Measurements from ENCODE around the gene PRKG1.

Gene PRKG1

DNA sequence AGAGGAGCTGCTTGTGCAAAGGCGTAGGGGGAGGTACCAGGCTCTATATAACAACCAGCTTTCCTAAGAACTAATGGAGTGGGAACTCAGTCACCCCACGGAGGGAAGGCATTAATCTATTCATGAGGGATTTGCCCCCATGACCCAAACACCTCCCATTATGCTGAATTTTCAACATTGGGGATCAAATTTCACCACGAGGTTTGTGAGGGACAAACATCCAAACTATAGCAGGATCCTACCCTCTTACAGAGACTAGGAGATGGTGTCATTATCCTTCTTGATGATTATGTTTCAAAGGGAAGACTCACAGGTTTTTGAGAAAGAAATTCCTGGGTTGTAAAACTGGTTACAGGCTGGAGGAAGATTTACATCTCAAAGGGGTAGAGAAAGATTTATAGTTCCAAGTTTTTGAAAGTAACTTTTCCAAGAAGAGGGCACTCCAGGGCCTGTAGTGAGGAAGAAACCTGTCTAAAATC, 944.8 kb downstream of the PRKG1 start:
- Histone ChIP-seq H3K9me2 (replicated peaks; ENCODE audit: insufficient read depth, low read length) (no peaks in the 10 kb centered on the region), H3K4me2 (ENCODE audit: low read depth, low read length, poor library complexity, severe bottlenecking) (no peak overlapping the region), H3F3A (ENCODE audit: insufficient read depth) (no peaks in the 10 kb centered on the region), H3K4me3 (ENCODE audit: insufficient read depth, low read length, poor library complexity, severe bottlenecking) (no peak overlapping the region), H3K36me3 (ENCODE audit: low read length) (no peaks in the 10 kb centered on the region), H3K79me2 (ENCODE audit: insufficient read depth, low read length) (no peaks in the 10 kb centered on the region), H4K20me1 (ENCODE audit: low read depth, low read length) (no peaks in the 10 kb centered on the region), H3K9ac (ENCODE audit: low read length) (no peak overlapping the region), H3K27ac (ENCODE audit: low read depth, low read length) (no peak overlapping the region), H3K27me3 (ENCODE audit: low read length) (no peaks in the 10 kb centered on the region), H3K9me3 (ENCODE audit: insufficient read depth, low read length) (no peaks in the 10 kb centered on the region), H2AFZ (ENCODE audit: low read depth, low read length, severe bottlenecking) (no peak overlapping the region)
- no peak for TF ChIP-seq EZH2phosphoT487 (conservative IDR thresholded peaks at IDR 0.05; ENCODE audit: low read length)
- TF ChIP-seq, protein P1, sequence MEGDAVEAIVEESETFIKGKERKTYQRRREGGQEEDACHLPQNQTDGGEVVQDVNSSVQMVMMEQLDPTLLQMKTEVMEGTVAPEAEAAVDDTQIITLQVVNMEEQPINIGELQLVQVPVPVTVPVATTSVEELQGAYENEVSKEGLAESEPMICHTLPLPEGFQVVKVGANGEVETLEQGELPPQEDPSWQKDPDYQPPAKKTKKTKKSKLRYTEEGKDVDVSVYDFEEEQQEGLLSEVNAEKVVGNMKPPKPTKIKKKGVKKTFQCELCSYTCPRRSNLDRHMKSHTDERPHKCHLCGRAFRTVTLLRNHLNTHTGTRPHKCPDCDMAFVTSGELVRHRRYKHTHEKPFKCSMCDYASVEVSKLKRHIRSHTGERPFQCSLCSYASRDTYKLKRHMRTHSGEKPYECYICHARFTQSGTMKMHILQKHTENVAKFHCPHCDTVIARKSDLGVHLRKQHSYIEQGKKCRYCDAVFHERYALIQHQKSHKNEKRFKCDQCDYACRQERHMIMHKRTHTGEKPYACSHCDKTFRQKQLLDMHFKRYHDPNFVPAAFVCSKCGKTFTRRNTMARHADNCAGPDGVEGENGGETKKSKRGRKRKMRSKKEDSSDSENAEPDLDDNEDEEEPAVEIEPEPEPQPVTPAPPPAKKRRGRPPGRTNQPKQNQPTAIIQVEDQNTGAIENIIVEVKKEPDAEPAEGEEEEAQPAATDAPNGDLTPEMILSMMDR (IDR thresholded peaks at IDR 0.05; ENCODE audit: insufficient read depth, low read length, poor library complexity, severe bottlenecking) = no peak

DNA sequence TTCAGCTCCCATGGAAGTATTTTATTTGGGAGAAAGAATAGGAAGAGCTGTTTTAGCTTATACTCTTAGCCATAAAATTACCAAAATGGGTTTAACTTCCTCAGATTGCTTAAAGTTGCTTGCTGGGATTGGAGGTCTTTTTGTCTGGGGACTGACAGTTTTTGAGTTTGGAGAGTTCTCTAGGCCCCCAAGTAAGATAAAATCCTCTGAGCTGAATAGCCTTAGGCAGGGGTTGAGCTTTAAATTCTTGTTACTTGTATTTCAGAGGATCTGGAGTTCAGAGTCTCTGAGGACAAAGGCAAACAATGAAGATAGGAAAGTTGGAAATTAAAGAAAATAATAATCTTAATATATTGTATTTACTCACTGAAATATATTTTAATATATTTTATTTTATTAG, 945.4 kb downstream of the PRKG1 start:
- Histone ChIP-seq H3K4me2 (ENCODE audit: low read depth, low read length, poor library complexity, severe bottlenecking) (no peak overlapping the region), H3K9me3 (ENCODE audit: insufficient read depth, low read length) (no peaks in the 10 kb centered on the region), H3F3A (ENCODE audit: insufficient read depth) (no peaks in the 10 kb centered on the region), H3K27ac (ENCODE audit: low read depth, low read length) (no peak overlapping the region), H3K9me2 (replicated peaks; ENCODE audit: insufficient read depth, low read length) (no peaks in the 10 kb centered on the region), H3K4me3 (ENCODE audit: insufficient read depth, low read length, poor library complexity, severe bottlenecking) (no peak overlapping the region), H3K9ac (ENCODE audit: low read length) (no peak overlapping the region), H3K79me2 (ENCODE audit: insufficient read depth, low read length) (no peaks in the 10 kb centered on the region), H2AFZ (ENCODE audit: low read depth, low read length, severe bottlenecking) (no peak overlapping the region), H3K36me3 (ENCODE audit: low read length) (no peaks in the 10 kb centered on the region), H3K27me3 (ENCODE audit: low read length) (no peaks in the 10 kb centered on the region), H4K20me1 (ENCODE audit: low read depth, low read length) (no peaks in the 10 kb centered on the region)
- no peak for TF ChIP-seq EZH2phosphoT487 (conservative IDR thresholded peaks at IDR 0.05; ENCODE audit: low read length)
- TF ChIP-seq, protein P1 (IDR thresholded peaks at IDR 0.05; ENCODE audit: insufficient read depth, low read length, poor library complexity, severe bottlenecking) = no peak

DNA sequence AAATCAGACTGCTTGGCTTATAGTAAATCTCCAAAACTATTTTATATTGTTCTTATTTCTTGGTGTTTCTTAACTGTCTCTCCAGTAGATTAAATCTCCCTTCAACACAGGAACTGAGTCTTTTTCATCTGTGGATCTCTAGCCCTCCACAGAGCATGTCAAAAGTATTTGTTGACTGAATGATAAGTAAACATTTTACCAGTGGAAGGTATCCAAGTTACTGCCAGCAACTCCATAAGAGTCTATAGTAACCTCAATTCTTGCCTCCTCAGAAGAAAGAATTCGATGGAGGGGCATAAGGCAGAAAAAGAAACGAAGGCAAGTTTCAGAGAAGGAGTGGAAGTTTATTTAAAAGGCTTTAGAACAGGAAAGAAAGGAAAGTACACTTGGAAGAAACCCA, 945.9 kb downstream of the PRKG1 start:
- Histone ChIP-seq H3K79me2 (ENCODE audit: insufficient read depth, low read length) (no peaks in the 10 kb centered on the region), H3K36me3 (ENCODE audit: low read length) (no peaks in the 10 kb centered on the region), H3K27me3 (ENCODE audit: low read length) (no peaks in the 10 kb centered on the region), H3K4me2 (ENCODE audit: low read depth, low read length, poor library complexity, severe bottlenecking) (no peak overlapping the region), H3F3A (ENCODE audit: insufficient read depth) (no peaks in the 10 kb centered on the region), H4K20me1 (ENCODE audit: low read depth, low read length) (no peaks in the 10 kb centered on the region), H3K27ac (ENCODE audit: low read depth, low read length) (no peak overlapping the region), H3K9me2 (replicated peaks; ENCODE audit: insufficient read depth, low read length) (no peaks in the 10 kb centered on the region), H3K9ac (ENCODE audit: low read length) (no peak overlapping the region), H2AFZ (ENCODE audit: low read depth, low read length, severe bottlenecking) (no peak overlapping the region), H3K4me3 (ENCODE audit: insufficient read depth, low read length, poor library complexity, severe bottlenecking) (no peak overlapping the region), H3K9me3 (ENCODE audit: insufficient read depth, low read length) (no peaks in the 10 kb centered on the region)
- TF ChIP-seq EZH2phosphoT487 (conservative IDR thresholded peaks at IDR 0.05; ENCODE audit: low read length) = no peak
- TF ChIP-seq, protein P1 (IDR thresholded peaks at IDR 0.05; ENCODE audit: insufficient read depth, low read length, poor library complexity, severe bottlenecking) = no peak
